Motor neuron (in vitro differentiated cells): Measurements from ENCODE around the gene TPBG. TPM values are rescaled to one million over a fixed set of nuclear protein-coding genes. Genes with fewer than 3 reads are reported as not detected.

Experiments used
- total RNA-seq, 8 experiments: library from RNA; unstranded; fragments of 300-600 nt; gene quantifications; 2 replicates each; pipeline versions ENCODE4 v1.2.3 to v1.2.4, GENCODE V29; 2022

TPBG gene
- total RNA-seq, 8 experiments from 2014 or later, result 4.2 to 44.7 (median 11.1) TPM

Other genes starting within 250 kb of the TPBG start
- 10 to 100 TPM; 23.1 to 46.3 (median 29.5) TPM for gene IBTK, start 116.1 kb upstream of the TPBG start, total RNA-seq